SK-N-SH (cell line): ENCODE results near the gene YWHAH.

Source experiments
- ELF1 ChIP-seq: IDR thresholded peaks from 2 replicates; pipeline ENCODE4 v1.4.0; 2012
- FOXJ3 ChIP-seq: sonication (generic); formaldehyde crosslinking; IDR thresholded peaks from 2 replicates; pipeline ENCODE4 v1.5.1; 2020; ENCODE audit warnings: mild to moderate bottlenecking, missing genetic modification reagents
- GATA2 ChIP-seq: sonication (generic); formaldehyde crosslinking; IDR thresholded peaks from 2 replicates; pipeline ENCODE4 v1.5.0; 2020; ENCODE audit warnings: mild to moderate bottlenecking, missing genetic modification reagents
- RCOR1 ChIP-seq: fragments of 150-350 bp; IDR thresholded peaks from 2 replicates; pipeline ENCODE4 v1.6.1; 2017; ENCODE audit warnings: antibody characterized with exemption, low read length
- RFX5 ChIP-seq: IDR thresholded peaks from 2 replicates; pipeline ENCODE4 v1.6.1; 2012; ENCODE audit warnings: mild to moderate bottlenecking, improper control_type of control experiment, low read length
- SMC3 ChIP-seq: IDR thresholded peaks from 2 replicates; pipeline ENCODE4 v1.6.1; 2012; ENCODE audit warnings: low read depth, low read length, improper control_type of control experiment
- TAF1 ChIP-seq: IDR thresholded peaks from 2 replicates; pipeline ENCODE4 v1.6.1; 2012; ENCODE audit warnings: low read depth, mild to moderate bottlenecking, low read length, moderate library complexity, borderline replicate concordance
- TF ChIP-seq, protein P1 (sequence below): fragments of 200-600 bp; sonication (generic); IDR thresholded peaks from 2 replicates; pipeline ENCODE4 v1.6.1; 2017; ENCODE audit warnings: antibody characterized with exemption, mild to moderate bottlenecking, moderate library complexity
- TF ChIP-seq, protein P2 (sequence below): IDR thresholded peaks from 2 replicates; pipeline ENCODE4 v1.4.0; 2012; ENCODE audit warnings: low read depth
- TF ChIP-seq, protein P3 (sequence below): fragments of 150-350 bp; IDR thresholded peaks from 2 replicates; pipeline ENCODE4 v1.6.1; 2016; ENCODE audit warnings: mild to moderate bottlenecking, low read depth, low read length
- TF ChIP-seq, protein P4 (sequence below): IDR thresholded peaks from 2 replicates; pipeline ENCODE4 v1.6.1; 2012; ENCODE audit warnings: mild to moderate bottlenecking, low read depth, low read length, moderate library complexity

DNA sequence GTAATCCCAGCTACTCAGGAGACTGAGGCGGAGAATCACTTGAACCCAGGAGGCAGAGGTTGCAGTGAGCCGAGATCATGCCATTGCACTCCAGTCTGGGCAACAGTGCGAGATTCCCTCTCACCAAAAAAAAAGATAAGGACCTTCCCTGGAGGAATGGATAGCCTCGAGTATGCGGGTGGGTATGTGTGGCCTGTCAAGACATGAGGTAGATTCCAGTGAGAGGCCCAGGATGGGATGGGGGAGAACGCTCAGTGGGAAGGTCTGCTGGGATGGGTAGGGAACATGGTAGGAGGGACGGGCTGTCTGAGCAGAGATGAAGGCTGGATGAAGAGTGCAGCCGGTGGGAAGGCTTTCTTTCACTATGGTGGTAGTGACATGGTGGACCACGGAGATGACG, 39.0 kb upstream of the YWHAH start:
- no peak for TF ChIP-seq FOXJ3
- TF ChIP-seq SMC3 = no peak
- TF ChIP-seq, protein P1, sequence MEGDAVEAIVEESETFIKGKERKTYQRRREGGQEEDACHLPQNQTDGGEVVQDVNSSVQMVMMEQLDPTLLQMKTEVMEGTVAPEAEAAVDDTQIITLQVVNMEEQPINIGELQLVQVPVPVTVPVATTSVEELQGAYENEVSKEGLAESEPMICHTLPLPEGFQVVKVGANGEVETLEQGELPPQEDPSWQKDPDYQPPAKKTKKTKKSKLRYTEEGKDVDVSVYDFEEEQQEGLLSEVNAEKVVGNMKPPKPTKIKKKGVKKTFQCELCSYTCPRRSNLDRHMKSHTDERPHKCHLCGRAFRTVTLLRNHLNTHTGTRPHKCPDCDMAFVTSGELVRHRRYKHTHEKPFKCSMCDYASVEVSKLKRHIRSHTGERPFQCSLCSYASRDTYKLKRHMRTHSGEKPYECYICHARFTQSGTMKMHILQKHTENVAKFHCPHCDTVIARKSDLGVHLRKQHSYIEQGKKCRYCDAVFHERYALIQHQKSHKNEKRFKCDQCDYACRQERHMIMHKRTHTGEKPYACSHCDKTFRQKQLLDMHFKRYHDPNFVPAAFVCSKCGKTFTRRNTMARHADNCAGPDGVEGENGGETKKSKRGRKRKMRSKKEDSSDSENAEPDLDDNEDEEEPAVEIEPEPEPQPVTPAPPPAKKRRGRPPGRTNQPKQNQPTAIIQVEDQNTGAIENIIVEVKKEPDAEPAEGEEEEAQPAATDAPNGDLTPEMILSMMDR = no peak
- no peak for TF ChIP-seq GATA2 (CRISPR knock-in tag)
- no peak for TF ChIP-seq RFX5
- TF ChIP-seq, protein P2, sequence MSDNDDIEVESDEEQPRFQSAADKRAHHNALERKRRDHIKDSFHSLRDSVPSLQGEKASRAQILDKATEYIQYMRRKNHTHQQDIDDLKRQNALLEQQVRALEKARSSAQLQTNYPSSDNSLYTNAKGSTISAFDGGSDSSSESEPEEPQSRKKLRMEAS = no peak
- TF ChIP-seq ELF1 = no peak
- no peak for TF ChIP-seq TAF1
- TF ChIP-seq, protein P3, sequence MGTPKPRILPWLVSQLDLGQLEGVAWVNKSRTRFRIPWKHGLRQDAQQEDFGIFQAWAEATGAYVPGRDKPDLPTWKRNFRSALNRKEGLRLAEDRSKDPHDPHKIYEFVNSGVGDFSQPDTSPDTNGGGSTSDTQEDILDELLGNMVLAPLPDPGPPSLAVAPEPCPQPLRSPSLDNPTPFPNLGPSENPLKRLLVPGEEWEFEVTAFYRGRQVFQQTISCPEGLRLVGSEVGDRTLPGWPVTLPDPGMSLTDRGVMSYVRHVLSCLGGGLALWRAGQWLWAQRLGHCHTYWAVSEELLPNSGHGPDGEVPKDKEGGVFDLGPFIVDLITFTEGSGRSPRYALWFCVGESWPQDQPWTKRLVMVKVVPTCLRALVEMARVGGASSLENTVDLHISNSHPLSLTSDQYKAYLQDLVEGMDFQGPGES = no peak
- TF ChIP-seq, protein P4, sequence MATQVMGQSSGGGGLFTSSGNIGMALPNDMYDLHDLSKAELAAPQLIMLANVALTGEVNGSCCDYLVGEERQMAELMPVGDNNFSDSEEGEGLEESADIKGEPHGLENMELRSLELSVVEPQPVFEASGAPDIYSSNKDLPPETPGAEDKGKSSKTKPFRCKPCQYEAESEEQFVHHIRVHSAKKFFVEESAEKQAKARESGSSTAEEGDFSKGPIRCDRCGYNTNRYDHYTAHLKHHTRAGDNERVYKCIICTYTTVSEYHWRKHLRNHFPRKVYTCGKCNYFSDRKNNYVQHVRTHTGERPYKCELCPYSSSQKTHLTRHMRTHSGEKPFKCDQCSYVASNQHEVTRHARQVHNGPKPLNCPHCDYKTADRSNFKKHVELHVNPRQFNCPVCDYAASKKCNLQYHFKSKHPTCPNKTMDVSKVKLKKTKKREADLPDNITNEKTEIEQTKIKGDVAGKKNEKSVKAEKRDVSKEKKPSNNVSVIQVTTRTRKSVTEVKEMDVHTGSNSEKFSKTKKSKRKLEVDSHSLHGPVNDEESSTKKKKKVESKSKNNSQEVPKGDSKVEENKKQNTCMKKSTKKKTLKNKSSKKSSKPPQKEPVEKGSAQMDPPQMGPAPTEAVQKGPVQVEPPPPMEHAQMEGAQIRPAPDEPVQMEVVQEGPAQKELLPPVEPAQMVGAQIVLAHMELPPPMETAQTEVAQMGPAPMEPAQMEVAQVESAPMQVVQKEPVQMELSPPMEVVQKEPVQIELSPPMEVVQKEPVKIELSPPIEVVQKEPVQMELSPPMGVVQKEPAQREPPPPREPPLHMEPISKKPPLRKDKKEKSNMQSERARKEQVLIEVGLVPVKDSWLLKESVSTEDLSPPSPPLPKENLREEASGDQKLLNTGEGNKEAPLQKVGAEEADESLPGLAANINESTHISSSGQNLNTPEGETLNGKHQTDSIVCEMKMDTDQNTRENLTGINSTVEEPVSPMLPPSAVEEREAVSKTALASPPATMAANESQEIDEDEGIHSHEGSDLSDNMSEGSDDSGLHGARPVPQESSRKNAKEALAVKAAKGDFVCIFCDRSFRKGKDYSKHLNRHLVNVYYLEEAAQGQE = no peak
- no peak for TF ChIP-seq RCOR1
